Activated gamma-delta T cell treated with Interleukin-2 at 50 U/mL for 16 hours (primary cell): ENCODE results near the gene TRAF3IP1.
A peak's percentile ranks its signal among the peaks of the same experiment; 100 is the strongest.

ENCODE experiments used
- DNase-seq: peaks from one replicate; pipeline ENCODE4 v3.0.0-alpha.2; 2020

TRAF3IP1 gene

GRCh38 chr2:238287737-238288649, 32.3 kb upstream of the TRAF3IP1 start, which contains the start of gene PER2:
PER2 (minus strand) TSS chr2:238288610; CDS start chr2:238277936, 10,674 bp downstream.
- no peak for DNase-seq

DNA sequence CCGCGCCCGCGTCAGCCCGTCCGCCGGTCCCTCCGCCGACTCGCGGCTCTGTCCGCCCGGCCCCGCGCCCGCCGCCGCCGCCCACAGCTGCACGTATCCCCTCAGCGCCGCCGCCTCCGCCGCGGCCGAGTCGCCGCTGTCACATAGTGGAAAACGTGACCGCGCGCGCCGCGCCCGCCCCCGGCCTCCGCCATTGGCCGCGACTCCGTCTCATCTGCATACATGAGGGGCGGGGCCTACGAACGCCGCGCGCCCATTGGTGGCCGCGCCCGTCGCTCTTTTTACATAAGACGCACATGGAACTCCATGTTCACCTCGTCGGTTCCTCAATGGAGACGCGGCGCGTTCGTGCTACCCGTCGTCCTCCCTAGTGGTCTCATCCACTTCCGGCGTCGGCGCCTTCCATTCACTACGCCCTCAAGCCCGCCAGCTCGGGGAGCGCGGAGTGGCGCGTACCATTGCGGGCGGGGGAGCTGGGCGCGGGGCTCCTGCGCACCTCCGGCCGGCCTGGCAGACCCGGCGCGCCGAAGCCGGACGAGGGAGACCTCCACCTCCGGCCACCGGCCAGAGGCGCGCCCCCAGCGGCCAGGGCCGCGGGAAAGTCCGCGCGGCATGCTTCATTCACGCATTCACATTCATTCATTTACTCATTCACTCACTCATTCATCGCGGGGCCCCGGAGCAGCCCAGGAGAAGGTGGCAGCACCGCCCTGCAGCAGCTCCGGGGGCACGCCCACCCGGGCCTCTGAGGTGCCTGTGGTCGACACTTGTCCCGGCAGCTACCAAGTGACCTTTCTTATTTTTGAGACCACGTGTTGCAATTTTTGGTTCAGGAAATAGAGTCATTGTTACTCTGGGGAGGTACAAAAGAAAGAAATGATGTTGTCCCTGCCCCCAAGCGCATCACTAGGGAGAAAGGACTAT, 31.4 kb upstream of the TRAF3IP1 start:
- peak; percentile 97 for DNase-seq

DNA sequence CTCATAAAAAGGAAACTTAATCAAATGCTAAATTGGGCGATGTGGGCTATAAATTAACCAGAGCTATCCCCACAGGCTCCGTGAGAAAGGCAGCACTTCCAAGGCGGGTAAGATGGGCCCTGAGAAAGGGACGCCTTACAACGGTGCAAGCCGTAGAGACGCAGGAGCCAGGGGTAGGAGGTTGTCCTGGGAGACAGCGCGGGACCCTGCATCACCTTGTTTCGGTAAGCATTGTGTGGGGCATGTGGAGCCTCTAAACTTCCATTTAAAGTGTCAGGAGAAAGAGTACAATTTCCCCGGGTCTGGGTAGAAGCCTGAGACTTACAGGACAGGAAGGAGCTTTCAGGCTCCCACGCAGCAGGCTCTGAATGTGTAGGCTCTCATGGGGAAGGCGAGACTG, 30.7 kb upstream of the TRAF3IP1 start:
- no peak for DNase-seq

DNA sequence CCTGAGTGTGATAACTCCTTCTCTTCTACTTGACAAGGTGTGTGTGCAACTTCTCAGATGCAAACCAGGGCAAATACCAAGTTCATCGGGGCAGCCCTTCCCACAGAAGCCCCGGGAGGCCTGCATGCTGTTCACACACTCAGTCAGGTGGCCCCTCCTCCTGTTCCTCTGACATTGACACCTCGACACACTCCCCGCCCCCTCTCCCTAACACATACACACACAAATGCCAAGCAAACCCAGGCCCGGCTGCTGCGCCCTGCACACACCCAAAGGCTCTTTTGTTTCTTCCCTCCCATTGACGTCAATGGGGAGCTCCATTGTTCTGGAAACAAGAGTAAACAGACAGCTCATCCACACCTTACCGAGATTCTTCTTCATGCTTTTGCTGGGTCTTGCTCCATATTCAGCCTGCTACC, 30.2 kb upstream of the TRAF3IP1 start:
- DNase-seq: peak; percentile 30

- DNase-seq: no peak
These were observed 29.4 kb upstream of the TRAF3IP1 start for GRCh38 chr2:238290715-238291549.

DNA sequence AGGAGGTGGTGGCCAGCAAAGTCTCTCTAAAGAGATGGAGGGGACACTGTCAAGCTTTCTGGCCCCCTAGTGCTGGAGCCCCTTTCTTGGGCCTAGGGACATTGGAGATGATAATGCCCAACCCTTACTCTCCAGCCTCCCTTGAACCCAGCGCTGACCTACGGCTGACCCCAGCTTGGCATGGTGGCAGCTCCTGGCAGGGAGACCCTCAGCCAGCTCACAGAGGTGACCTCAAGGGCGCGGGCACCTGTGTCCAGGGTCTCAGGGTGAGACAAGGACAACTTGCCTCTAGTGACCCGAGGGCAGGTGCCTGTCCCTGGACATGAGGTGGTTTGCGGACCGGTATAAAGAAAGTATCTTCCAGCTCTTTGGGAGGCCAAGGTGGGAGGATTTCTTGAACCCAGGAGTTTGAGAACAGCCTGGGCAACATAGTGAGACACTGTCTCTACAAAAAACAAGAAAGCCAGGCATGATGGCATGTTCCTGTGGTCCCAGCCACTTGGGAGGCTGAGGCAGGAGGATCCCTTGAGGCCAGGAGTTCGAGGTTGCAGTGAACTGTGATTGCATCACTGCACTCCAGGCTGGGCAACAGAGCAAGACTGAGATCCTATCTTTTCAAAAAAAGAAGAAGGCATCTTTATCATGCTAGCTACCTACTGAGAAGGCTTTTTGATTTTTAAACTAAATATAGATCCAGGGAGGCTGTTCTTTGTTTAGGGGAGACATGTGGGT, 28.6 kb upstream of the TRAF3IP1 start:
- DNase-seq: no peak

DNA sequence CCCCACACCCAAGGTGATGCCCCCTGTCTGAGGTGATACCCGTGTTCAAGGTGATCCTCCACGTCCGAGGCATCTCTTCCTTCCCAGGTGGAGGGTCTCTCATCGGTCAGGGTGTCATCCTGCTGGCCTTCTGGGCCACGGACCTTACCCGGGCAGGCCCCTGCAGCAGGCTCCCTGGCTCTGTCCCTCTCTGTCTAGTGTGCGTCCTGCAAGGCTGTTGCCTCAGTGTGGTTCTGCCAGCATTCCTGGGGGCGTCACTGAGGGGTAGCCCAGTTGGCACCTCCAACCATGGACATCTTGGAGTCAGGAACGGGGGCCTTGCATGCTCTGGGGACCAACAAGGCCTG, 26.3 kb upstream of the TRAF3IP1 start:
- DNase-seq: no peak

GRCh38 chr2:238294393-238295143, 25.8 kb upstream of the TRAF3IP1 start:
- DNase-seq: no peak

DNA sequence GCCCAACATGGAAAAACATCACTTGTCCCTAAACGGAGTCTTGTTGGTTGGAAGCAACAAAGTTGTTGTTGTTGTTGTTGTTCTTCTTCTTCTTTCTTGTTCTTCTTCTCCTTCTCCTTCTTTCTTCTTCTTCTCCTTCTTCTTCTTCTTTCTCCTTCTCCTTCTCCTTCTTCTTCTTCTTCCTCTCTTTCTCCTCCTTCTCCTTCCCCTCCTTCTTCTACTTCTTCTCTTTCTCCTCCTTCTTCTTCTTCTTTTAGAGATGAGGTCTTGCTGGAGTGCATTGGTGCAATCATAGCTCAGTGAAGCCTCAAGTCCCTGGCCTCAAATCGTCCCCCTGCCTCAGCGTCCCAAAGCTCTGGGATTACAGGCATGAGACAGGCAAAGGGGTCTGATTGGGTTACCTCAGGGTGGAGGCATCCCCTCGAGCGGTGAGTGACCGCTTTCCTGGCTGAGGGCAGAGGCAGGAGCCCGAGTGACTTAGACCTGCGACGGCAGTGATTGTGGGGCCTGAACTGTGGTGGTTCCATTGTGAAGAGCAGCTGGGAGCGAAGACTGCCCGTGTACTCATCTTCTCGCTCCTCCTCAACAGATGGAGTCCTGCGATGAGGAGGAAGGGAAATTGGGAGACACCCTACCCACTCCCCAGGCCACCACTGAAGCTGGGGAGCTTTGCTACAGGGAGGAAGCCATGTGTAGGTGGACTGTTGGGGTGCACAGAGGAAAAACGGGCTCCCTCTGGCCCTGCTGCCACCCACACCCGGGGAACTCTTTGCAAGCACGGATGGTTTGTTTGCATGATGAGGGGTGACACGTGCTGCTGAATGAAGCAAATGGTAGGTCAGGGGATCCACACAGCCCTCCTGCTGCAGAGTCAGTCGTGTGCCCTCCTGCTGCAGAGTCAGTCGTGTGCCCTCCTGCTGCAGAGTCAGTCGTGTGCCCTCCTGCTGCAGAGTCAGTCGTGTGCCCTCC, 24.9 kb upstream of the TRAF3IP1 start:
- no peak for DNase-seq

GRCh38 chr2:238296638-238297457, 23.5 kb upstream of the TRAF3IP1 start:
- no peak for DNase-seq

GRCh38 chr2:238299803-238300202, 20.5 kb upstream of the TRAF3IP1 start:
- DNase-seq: no peak

- no peak for DNase-seq
These were observed 18.2 kb upstream of the TRAF3IP1 start for GRCh38 chr2:238302087-238302486.

GRCh38 chr2:238302751-238303150, 17.6 kb upstream of the TRAF3IP1 start:
- no peak for DNase-seq

DNA sequence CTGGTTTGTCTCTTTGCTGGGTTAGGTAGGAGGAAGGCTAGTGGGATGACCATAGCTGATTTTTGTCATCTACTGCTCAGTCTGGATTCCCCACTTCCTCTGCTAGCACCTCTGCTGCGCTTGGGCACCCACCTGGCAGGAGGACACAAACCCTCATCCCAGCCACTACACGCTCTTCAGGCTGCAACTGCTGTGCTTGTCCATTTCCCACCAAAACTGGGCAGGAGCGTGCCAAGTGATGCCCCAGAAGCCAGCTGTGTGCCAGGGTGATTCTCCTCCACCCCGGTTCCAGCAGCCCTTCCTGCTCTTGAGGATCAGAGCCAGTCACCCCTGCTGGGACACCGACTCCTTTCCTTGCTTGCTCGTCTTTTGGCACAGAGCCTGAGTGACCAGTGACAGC, 16.2 kb upstream of the TRAF3IP1 start:
- no peak for DNase-seq

GRCh38 chr2:238305092-238305862, 15.0 kb upstream of the TRAF3IP1 start:
- no peak for DNase-seq

DNA sequence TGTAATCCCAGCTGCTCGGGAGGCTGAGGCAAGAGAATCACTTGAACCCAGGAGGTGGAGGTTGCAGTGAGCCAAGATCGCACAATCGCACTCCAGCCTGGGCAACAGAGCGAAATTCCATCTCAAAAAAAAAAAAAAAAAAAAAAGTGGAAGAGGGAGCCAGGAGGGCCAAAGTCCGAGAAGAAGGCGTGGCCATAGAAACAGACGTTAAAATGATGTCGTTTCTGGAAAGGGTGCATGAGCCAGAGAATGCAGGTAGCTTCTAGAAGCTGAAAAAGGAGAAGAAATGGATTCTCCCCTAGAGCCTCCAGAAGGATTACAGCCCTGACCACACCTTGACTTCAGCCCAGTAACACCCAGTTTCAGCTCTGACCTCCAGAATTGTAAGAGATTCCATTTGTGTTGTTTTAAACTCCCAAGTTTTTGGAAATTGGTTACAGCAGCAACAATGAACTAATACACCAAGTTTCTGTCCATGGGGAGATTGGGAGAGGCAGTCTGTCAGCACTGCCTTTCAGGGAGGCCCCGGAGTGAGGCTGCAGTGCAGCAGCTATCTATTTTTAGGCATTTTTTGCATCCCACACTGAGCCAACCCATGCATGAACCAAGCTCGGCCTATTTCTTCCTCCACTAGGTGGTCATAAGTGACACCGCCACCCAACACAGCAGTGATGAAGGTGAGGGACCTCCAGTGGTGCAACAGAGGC, 14.2 kb upstream of the TRAF3IP1 start:
- DNase-seq: no peak

GRCh38 chr2:238306672-238306998, 13.7 kb upstream of the TRAF3IP1 start:
- no peak for DNase-seq

DNA sequence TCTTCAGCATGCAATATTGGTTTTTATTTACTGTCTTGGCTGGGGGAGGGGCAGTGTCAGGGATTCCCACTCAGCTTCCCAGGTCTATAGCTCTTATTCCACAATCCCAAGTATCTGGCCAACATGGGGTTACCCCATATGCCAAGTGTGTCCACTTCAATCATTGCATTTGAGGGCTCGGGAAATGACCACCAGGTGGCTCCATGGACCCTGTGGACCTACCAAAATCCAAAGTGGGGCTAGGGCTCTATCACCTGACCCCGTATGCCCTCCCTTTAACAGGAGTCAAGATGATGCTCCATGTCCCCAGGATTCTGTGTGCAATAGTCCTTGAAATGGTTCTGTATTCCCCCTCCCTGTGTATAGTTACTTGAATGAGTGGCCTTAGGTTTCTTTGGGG, 12.1 kb upstream of the TRAF3IP1 start:
- DNase-seq: no peak
